GM12874 (cell line): ENCODE data around the gene TACSTD2.

Experiments used
- TF ChIP-seq, protein P1 (sequence below): IDR thresholded peaks from 2 replicates; pipeline ENCODE4 v1.5.1; 2011; ENCODE audit warnings: low read depth, mild to moderate bottlenecking, control low read depth, low read length, moderate library complexity; ENCODE audit not compliant: insufficient read depth

TACSTD2 gene

DNA sequence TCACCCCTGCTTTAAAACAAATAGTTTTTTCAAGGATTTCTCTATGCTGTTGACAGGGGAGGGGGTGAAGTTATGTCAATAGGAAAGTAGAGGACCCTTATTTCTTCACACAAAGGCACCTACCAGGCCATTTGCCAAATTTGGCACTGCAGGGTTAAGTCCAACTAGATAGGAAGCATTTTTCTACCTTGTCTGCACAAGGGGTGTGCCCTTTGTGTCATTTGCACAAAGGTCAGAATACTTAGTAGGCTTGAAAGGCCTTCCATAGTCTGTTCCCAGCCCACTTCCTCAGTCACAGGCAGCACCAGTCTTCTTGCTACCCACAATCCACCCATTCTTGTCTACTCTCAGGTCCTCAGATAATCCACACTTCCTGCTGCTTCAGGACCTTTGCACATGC lies 7.0 kb downstream of the TACSTD2 start:
- TF ChIP-seq, protein P1, sequence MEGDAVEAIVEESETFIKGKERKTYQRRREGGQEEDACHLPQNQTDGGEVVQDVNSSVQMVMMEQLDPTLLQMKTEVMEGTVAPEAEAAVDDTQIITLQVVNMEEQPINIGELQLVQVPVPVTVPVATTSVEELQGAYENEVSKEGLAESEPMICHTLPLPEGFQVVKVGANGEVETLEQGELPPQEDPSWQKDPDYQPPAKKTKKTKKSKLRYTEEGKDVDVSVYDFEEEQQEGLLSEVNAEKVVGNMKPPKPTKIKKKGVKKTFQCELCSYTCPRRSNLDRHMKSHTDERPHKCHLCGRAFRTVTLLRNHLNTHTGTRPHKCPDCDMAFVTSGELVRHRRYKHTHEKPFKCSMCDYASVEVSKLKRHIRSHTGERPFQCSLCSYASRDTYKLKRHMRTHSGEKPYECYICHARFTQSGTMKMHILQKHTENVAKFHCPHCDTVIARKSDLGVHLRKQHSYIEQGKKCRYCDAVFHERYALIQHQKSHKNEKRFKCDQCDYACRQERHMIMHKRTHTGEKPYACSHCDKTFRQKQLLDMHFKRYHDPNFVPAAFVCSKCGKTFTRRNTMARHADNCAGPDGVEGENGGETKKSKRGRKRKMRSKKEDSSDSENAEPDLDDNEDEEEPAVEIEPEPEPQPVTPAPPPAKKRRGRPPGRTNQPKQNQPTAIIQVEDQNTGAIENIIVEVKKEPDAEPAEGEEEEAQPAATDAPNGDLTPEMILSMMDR, result no peak

DNA sequence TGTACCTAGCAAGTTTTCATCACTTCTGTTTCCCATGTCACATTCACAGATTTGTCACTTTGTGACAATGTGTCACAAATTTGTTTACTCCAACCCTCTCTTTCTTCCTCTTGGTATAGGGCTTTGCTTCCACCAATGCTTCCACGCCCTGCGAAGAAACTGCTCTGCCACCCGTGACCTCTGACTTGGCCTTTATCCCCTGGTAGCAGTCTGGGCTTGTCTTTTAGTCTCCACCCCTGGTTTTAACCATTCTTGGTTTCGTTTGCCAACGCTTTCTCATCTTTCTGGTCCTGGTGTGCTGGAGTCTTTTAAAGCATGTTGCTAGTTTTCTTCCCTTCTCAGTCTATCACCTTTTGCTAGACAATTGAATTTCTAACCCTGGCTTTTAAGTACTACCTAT lies 8.1 kb downstream of the TACSTD2 start:
- TF ChIP-seq, protein P1, result no peak

DNA sequence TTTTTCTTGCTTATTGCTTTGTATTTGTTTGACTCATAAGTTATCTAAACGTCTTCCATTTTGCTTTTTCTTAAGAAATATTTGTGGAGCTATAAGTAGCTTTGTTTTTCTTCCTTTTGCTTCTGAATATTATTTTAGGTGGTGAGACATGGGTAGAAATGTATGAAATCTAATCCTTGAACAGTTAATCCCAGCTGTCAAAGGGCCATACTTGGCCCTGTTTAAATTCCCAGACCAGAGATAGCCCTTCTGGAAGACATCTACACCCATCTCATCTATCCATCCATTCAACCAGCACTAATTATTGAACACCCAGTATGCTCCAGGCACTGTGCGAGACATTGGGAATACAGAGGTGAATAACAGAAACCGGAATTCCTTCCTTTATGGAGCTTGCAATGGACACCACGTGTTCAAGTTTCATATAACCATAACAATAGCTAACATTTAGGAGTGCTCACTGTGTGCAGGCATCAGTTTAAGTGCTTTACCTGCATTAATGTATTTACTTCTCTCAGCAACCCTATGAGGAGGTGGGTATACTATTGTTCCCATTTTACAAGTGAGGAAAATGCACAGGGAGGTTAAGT lies 8.7 kb downstream of the TACSTD2 start:
- TF ChIP-seq, protein P1, result no peak

DNA sequence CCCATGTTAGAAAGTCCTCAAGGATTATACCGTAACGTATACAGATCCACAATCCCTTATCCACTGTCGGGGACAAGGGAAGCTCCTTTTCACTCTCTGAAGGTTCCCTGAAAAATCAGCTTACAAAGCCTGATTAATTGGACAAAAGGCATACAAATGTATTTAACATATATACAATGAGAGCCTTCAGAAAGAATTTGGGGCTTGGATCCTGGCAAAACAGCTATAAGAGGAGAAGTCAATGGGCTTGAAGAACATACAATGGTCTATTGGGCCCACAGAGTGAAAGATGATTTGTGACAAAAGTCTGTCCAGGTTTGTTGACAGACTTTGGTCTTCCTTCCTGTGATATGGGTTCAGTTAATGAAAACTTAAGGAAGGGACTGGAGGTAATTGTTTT lies 10.7 kb downstream of the TACSTD2 start:
- TF ChIP-seq, protein P1, result no peak

DNA sequence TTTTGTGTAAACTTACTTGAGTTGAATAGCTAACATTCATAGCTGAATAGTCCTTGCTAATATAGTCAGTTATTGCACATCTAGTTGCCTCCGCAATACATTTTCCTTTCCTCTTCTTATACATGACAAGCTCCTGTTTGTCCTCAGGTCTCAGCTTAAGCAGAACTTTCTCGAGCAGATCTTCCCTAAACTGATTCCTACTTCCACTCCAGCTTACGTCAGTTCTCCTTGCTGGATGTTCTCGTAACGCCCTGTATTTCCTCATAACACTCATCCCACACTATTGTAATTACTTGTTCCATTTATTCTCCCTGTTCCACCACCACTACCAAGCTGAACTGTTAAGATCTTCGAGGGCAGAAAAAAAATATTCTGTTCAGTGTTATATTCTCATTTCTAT lies 15.4 kb downstream of the TACSTD2 start:
- TF ChIP-seq, protein P1, result no peak

DNA sequence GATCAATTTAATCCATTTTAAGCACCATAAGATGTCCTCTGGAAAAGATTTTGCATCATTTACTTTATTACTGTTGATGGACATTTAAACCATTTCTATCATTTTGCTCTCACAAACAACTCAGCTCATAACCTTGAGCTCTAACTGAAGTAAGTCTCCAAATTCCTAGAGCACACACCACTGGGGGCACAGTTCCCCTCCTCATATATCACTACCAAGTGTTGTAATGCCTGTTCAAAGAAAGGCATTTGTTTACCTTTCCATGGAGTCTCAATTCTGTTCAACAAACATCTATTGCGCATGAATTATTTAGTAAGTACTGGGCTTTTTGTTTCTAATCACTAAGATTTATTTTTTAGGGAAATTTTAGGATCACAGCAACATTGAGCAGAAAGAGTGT lies 21.7 kb downstream of the TACSTD2 start:
- TF ChIP-seq, protein P1, result no peak

DNA sequence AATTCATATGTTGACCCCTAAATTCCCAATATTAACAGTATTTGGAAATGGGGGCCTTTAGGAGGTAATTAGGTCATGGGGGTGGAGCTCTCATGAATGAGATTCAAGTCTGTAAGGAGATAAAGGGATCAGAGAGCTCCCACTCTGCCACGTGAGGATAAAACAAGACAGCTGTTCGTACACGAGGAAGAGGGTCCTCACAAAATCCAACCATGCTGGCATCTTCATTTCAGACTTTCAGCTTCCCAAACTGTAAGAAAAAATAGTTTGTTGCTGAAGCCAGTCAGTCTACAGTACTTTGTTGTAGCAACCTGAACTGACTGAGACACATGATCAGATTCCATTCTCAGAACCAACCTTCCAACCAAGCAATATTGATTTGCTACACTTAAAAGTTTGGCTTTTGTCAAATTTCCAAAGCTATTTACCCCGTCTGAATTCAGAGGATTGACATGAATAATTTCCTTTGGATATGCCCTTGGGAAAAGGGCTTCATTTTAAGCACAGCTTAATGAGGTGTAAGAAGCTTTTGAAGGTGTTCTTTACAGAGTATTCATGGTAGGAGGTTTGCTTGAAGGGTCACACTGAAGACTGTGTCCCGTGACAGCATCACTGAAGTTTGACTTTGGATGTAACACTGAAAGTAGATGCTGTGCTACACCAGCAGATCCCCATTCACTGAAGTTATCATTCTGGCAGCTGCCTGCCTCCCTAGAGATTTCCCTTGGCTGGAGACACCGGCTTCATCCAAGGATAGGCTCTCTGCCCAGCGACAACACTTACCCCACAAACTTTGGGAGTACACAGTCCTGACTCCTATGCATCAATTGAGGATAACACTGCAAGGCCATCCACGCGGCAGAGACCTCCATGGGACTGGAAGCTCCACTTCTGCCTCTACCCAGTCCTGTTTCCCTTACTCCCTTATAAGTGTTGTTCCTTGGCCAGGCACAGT lies 25.6 kb downstream of the TACSTD2 start:
- TF ChIP-seq, protein P1, result no peak
